AG10803 (cell line): ENCODE results near the gene ACTRT2.

Source experiments
- DNase-seq: peaks from one replicate; pipeline ENCODE4 v3.0.0; 2010; ENCODE audit warnings: low read depth
- H3K4me3 ChIP-seq: 2 replicates; pipeline ENCODE4 v1.5.1; 2011; ENCODE audit warnings: mild to moderate bottlenecking, low read length, control low read depth
- CTCF ChIP-seq: conservative IDR thresholded peaks from 2 replicates; pipeline ENCODE4 v1.5.1; 2011; ENCODE audit warnings: mild to moderate bottlenecking, low read length, control low read depth, inconsistent platforms

ACTRT2 gene

DNA sequence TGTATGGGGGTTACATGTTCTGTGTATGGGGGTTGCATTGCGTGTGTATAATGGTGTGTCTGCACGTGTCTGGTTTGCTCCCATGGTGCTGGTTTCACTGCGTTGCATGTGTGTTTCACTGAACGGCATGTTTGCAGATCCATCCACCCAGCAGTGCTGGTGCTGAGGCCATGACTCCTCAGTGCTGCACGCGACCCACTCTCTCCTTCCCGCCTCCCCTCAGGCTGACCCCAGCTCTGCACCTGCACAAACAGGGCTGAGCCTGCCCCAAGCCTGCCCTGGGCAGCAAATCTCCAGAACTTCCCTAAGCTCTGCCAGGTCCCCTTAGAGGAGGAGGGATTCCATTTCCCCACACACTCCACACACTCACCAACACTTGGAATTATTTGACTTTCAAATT lies 18.7 kb downstream of the ACTRT2 start:
- no peak for TF ChIP-seq CTCF
- H3K4me3 ChIP-seq: no peak overlapping the region
- no peak for DNase-seq

DNA sequence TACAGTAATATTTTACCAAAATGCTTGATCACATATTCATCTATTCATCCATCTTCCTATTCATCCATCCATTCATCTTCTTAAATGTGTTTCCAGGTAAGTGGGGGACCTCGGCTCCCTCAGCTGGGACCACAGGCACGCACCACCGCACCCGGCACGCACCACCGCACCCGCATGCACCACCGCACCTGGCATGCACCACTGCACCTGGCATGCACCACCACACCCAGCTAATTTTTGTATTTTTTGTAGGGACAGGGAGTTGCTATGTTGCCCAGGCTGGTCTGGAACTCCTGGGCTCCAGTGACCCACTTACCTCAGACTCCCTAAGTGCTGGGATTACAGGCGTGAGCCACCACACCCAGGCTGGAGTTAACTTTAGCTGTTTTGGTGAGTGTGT lies 21.2 kb downstream of the ACTRT2 start:
- TF ChIP-seq CTCF: no peak
- H3K4me3 ChIP-seq: no peak overlapping the region
- no peak for DNase-seq

- TF ChIP-seq CTCF: no peak
- H3K4me3 ChIP-seq: no peak overlapping the region
- no peak for DNase-seq
Measured at GRCh38 chr1:3049164-3049563, 27.9 kb downstream of the ACTRT2 start.

DNA sequence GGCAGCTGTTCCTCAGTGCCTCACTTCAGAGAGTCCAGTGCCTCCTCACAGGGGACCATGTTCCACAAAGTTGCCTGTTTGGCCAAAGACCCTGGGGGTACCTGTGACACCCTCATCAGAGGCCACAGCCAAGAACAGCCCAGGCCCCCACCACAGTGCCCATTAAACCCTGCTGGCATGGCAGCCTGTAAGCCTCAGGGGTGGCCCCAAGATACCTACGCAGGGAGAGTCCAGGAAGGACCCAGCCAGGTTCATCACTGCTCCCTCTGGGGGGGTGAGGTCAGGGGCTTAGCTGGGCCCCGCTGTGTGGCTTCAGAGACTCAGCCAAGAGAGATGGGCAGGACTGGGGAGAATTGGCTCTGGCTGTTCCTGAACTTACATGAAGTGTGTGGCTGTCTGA lies 28.6 kb downstream of the ACTRT2 start:
- TF ChIP-seq CTCF: no peak
- H3K4me3 ChIP-seq: no peak overlapping the region
- DNase-seq: no peak

- TF ChIP-seq CTCF: no peak
- DNase-seq: no peak
- H3K4me3 ChIP-seq: no peak overlapping the region
Measured at GRCh38 chr1:3050603-3051002, 29.3 kb downstream of the ACTRT2 start.

GRCh38 chr1:3051270-3052268 lies 30.3 kb downstream of the ACTRT2 start:
- H3K4me3 ChIP-seq: no peak overlapping the region
- TF ChIP-seq CTCF: no peak
- no peak for DNase-seq

GRCh38 chr1:3052501-3052900 lies 31.2 kb downstream of the ACTRT2 start:
- H3K4me3 ChIP-seq: no peak overlapping the region
- no peak for TF ChIP-seq CTCF
- DNase-seq: no peak
